Heart left ventricle (tissue), 13 donors: Measurements from ENCODE around the gene MYO5B.

Source experiments
- POLR2A ChIP-seq, 2 donors: fragments of 450-650 bp; IDR thresholded peaks; one replicate each; pipeline ENCODE4 v1.6.1; 2017; ENCODE audit warnings: antibody characterized with exemption in 2 of 2, mild to moderate bottlenecking in 2 of 2, moderate library complexity in 2 of 2
- TF ChIP-seq, protein P1 (sequence below), 12 donors: fragments of 200-600 bp; sonication (generic) in 4 of 12; IDR thresholded peaks; one replicate each; pipeline versions ENCODE4 v1.5.0 to v1.8.0; 2018 to 2022; ENCODE audit warnings: antibody characterized with exemption in 12 of 12, mild to moderate bottlenecking in 5 of 12
- donor health status: ischemic (EF 13 %, LVEDD 7.1; RV severe dilation, severe dysfunction).
- donor health status: DM: no; HTN: yes; CAD: no.
- donor health status: DM: no; HTN: no; CAD: no.
- donor health status: ischemic (EF 25% LVEDD 6.9; RV normal size, moderate dysfunction).
- donor health status: ischemic (EF 25% LVEDD 5.7; RV mildly dilated, moderate dysfunction).
- donor health status: ischemic (EF 35%, LVEDD 5.7; RV mildly dilated, moderate dysfunction).
- donor health status: nonischemic (EF 11% LVEDD 7.7; RV severe dilation, severe dysfunction).
- donor health status: DM: yes; HTN: yes; CAD: no.
- donor health status: PGD.
- donor health status: ischemic (EF 29% LVEDD 5.4; RV normal size, mild dysfunction).
- donor health status: nonischemic (EF 23%, LVEDD 6.1; RV moderate dilation, normal function).

GRCh38 chr18:50051288-50051687 is 143.7 kb downstream of the MYO5B start:
- TF ChIP-seq, protein P1, sequence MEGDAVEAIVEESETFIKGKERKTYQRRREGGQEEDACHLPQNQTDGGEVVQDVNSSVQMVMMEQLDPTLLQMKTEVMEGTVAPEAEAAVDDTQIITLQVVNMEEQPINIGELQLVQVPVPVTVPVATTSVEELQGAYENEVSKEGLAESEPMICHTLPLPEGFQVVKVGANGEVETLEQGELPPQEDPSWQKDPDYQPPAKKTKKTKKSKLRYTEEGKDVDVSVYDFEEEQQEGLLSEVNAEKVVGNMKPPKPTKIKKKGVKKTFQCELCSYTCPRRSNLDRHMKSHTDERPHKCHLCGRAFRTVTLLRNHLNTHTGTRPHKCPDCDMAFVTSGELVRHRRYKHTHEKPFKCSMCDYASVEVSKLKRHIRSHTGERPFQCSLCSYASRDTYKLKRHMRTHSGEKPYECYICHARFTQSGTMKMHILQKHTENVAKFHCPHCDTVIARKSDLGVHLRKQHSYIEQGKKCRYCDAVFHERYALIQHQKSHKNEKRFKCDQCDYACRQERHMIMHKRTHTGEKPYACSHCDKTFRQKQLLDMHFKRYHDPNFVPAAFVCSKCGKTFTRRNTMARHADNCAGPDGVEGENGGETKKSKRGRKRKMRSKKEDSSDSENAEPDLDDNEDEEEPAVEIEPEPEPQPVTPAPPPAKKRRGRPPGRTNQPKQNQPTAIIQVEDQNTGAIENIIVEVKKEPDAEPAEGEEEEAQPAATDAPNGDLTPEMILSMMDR (IDR thresholded peaks at IDR 0.05), result peak in 4 of 12 donors; percentile 9 to 27 (median 18)
- TF ChIP-seq POLR2A (IDR thresholded peaks at IDR 0.05), result no peak
